HG03045 (cell line): ENCODE measurements around the gene MBNL1.

Experiments
- ATAC-seq: cut with Tn5 transposase; IDR thresholded peaks from one replicate; pipeline ENCODE4 v1.9.1; 2021; ENCODE audit warnings: mild to moderate bottlenecking, moderate library complexity; ENCODE audit not compliant: unreplicated experiment

The MBNL1 gene

DNA sequence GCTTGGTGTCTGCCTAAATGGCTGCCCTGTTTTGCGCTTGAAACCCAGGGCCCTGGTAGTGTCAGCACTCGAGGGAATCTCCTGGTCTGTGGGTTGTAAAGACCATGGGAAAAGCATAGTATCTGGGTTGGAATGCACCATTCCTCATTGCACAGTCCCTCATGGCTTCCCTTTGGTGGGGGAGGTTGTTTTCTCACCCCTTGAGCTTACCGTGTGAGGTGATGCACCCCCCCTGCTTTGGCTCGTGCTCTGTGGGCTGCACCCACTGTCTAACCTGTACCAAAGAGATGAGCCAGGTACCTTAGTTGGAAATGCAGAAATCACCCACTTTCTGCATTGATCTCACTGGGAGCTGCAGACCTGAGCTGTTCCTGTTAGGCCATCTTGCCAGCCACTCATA, 104.7 kb downstream of the MBNL1 start:
- no peak for ATAC-seq

DNA sequence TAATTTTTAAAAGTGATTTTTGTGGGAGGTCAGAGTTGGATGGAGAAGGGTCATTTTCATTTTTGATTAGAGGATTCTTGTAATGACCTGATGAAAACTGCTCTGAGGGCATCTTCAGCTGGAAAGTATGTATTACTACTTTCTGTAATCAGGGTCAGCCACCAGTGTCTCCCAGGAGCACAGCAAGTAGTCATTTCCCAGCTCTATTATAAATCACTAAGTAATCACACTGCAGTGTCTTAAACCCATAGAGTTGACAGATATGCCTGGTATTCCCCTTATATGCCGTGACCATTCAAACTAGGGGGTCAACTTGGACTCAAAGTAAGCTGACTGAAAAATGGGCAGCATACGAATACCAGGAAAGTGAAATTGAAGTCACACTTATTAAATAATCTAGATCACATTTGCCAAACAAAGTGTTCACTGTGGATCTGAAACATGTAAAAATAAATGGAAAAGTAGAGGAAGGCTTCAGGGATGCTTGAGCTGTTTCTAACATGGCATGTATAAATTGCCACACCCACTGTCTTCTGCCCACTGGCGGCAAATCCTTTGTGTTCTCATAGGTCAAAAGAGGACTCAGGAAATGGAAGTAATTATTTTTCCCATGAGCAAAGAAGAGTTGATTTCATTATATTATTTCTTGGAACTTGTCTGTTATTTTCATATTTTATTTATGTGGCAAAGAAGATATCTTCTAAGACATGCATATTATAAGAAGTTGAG, 105.7 kb downstream of the MBNL1 start:
- peak; percentile 41 for ATAC-seq

DNA sequence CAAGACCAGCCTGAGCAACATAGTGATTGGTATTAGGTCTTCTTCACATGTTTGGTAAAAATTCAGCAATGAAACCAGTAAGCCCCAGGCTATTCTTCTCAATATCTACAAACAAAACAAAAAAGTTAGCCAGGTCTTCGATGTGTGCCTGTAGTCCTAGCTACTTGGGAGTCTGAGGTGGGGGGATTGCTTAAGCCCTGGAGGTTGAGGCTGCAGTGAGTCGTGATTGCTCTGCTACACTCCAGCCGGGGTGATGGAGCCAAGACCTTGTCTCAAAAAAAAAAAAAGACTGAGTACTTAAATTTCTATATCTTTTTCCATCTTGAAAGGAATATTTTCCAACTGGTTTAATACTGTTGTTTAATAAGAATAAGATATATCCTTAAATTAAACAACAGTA, 106.8 kb downstream of the MBNL1 start:
- no peak for ATAC-seq

DNA sequence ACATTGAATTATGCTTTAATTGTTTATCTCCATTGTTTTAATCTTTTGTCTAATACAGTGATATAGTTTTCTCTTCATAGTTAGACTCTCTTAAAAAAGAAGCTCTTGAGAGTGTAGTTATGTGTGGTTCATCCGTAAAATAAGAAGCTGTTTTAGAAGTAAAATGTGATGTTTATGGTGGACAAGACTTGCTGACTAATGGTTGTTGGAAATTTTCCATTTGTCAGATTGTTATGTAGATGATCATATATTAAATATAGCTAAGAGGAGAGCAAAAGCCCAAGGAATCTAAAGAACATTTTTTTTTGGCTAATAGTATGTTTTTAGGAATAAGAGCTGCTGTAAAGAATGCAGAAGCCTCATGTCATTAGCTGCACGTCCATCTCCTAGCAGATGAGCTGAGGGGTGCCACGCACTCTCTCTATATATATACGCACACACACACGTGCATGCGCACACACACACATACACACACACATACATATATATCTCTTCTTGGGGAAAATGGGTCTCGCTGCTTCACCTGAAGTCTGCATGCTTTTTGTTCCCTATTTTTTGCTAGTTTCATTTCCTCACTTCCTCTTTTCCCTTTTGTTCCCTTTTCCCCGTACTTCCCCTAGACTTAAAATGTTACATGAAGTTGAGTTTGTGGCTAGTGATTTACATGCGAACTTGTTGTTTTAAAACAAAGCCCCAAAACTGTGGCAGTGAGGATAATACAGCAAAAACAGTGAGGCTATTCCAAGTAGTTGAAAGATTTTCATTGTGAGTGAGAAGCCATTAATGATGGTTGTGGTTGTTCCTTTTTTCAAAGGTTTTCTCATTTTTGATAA, 107.8 kb downstream of the MBNL1 start:
- peak; percentile 78 for ATAC-seq

DNA sequence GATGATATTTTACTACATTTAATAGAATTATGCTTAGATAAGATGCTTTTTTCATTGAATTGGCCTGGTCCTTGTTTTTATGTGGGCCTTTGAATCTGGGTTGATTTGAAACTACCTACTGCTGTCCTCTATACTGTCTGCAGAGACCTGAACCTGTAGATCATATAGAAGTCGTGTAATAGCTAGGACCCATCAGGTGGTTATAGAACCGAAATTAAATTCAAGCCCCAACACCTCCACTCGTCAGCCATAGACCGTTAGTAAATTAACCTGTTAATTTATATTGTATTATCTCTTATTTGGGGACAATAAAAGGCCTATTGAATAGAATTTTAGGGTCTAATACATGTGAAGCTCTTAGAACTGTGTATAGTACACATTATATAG, 108.4 kb downstream of the MBNL1 start:
- peak; percentile 23 for ATAC-seq

DNA sequence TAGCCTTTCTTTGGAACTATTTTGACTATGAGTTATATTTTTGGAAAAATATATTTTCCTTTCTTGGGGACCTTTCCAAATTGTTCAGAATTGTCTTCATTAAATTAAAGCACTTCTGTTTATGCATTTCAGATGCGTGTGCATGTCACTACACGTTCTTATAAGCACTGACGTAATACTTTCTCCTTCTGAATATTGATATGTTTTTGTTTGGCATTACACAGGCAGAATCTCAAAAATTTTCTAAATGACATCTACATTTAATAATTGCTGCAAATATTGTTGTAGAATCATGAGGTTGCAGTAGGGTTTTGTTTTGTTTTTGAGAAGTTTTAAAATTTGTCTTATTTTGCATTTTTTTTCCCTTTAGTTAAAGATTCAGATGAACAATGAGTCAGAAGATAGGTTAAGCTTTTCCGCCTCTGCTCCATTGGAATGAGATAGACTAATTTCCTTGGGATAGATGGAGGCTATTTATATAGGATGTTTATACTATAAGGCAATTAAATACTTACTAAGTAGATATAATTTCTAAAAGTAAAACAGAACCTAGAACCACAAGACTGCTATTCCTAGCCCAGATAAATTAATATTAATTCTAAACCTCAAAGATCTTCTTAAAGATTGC, 110.8 kb downstream of the MBNL1 start:
- no peak for ATAC-seq

DNA sequence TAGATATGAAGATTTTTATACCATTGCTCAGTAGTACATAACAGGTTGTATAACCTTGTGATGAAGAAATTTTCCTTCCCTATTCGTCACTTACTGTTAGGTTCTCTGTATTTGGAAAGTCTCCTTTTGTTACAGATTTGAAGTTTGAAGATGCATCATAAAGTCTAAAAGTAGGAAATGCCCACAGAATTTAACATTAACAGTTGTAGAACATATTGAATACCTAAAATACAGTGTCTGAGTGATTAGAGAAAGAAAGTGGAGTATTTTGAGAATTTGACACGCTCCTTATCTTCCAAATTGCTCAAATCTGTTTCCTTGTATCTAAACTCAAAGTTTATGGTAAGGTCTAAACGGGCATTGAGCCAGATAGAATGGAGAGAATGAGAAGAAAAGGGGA, 111.3 kb downstream of the MBNL1 start:
- no peak for ATAC-seq

DNA sequence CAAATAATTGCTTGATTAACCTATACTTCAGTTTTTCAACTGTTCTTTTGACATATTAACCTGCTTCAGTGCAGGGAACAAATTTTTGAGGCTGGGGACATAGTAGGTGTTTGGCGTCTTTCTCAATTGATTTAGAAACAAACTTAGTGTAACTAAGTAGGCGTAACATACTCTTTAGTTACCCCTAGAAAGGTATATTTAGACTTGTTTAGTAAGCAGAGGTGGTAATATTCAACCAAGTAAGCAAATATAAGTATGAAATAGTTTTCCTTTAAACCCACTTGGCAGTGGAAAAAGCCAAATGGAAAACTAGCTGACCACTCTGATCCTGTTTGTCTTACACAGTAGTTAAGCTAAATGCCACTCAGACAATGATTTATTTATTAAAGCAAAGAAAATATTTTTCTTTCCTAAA, 113.2 kb downstream of the MBNL1 start:
- ATAC-seq, result no peak

DNA sequence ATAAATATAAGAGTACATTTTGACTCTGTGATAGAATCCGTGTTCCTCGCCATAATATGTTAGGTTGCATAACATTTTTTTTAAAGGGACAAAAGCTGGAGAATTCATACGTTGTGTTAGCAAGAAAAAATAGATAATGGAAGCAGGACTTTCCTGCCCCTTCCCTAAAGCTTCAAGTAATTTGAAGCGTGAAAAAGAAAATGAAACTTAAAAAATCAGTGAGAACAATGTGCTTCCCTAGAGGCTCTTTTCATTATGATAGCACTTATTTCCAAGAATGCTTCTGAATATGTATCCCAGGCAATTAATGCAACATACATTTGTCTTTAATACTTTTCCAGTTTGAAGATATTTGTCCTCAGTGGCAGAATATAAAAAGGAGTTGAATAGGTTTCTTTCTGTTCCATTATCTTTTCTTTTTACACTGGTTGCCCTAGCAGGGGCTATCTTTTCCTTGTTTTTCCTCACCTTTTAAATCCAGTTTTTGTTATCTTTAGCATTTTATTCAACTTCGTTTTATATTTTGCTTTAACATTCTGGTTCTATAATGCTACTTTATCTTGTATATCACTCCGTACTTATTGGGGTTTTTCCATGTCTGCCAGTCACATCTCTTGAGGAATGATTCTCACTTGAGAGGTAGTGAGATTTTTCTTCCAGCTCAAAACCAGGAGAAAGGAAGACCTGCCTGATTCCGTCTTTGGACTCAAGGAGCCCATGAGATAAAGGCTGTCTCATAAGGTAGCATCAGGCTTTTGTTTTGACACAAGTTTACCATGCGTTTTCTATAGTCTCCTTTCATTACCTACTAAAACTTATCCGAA, 113.8 kb downstream of the MBNL1 start:
- ATAC-seq, result no peak

DNA sequence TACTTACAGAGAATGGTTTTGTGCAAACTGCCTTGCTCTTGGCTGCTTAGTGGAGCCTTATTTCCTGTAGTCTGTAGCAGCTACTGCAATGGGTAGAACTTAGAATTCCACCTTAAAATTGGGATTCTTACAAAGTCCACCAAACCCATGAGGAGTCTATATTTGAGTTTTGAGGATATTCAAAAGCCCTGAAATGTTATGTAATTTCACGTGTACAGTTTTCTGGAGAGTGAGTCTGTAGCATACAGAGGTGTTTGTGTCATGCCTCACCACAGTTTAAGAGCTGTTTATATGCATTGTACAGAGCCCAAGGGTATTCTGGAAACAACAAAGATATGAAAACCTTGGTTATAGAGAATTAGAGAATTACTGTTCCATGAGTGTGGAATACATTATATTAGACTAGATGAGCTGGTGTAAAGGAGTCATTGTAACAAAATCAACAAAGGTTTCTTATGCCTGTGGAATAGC, 114.4 kb downstream of the MBNL1 start:
- no peak for ATAC-seq

DNA sequence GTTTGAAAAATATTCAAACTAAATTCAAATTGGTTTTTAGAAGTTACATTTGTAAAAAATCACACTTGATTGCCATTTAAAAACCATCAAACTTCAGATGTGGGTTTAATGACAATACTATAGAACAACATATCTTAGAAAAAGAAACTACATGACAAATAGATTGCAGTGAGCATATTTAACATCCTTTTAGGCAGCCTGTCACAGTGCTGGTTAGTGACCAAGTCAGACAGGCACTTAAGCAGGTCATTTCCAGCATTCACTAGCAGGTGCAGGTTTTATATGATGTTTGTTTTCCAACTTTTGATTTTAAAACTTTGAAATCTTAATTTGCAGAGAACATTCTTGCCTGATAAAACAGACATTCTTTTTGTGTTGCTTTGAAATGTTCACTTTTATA, 115.7 kb downstream of the MBNL1 start:
- ATAC-seq, result no peak

DNA sequence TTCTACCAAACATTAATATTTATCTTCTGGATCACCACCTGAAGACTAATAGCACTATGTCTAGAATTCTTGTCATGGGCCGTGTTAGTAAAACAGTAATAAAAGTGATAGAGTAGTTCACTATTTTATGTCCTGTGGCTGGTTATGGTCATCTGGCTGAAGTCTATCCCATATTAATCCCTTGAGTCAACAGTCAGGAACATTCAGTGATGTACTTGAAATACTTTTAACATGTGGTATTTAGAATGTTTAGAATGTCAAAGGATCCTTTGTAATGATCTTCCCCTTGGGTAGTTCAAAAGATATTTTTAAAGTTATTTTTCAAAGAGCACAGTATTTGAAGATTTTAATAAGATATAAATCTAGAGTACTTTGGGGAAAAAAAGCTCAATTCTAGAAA, 117.0 kb downstream of the MBNL1 start:
- no peak for ATAC-seq

DNA sequence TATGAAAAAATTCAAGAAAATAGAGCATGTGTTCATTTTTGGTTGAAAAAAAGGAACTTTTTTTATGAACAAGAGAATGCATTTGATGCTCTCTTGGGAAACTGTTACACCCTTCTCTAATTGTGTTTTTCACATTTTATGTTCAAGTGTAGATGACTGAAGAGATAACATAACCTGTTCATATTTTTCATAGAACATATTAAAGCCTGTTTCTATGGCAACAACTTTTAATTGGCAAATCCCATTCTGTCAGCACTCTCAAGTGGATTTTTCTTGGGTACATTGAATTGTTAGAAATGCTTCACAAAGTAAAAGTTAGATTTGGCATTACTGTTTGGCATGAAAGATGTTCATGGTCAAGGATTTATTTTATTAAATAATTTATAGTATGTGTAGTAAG, 117.5 kb downstream of the MBNL1 start:
- no peak for ATAC-seq

DNA sequence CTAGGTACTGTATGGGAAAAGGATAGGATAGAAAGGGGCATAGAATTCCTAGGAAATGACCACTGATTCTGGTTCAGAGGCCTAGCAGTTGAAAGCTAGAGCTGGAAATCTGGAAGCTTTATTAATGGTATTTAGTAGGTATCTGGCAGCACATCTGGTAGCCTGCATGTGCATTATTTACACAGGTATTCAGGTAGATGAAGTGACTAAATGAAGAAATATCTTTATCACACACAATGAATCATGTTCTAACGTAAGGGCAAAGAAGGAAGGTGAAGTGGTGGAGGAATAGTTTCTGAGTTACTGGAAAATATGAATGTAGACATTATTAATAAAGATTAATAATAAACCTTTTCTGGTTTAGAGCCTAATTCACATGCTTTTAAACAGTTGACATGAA, 119.9 kb downstream of the MBNL1 start:
- ATAC-seq, result no peak

DNA sequence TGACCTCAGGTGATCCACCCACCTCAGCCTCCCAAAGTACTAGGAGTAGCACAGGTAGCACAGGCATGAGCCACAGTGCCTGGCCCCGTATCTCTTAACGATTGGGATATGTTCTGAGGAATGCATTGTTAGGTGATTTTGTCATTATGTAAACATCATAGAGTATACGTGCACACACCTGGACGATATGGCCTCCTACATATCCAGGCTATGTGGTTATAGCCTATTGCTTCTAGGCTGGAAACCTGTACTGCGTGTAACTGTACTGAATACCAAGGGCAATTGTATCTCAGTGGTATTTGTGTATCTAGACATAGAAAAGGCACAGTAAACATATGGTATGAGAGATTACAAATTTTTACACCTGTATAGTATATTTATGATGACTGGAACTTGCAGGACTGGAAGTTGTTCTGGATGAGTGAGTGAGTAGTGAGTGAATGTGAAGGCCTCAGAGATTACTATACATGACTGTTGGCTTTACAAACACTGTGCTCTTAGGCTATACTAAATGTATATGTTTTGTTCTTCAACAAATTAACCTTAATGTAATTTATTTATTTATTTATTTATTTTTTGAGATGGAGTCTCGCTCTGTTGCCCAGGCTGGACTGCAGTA, 120.7 kb downstream of the MBNL1 start:
- ATAC-seq, result no peak

DNA sequence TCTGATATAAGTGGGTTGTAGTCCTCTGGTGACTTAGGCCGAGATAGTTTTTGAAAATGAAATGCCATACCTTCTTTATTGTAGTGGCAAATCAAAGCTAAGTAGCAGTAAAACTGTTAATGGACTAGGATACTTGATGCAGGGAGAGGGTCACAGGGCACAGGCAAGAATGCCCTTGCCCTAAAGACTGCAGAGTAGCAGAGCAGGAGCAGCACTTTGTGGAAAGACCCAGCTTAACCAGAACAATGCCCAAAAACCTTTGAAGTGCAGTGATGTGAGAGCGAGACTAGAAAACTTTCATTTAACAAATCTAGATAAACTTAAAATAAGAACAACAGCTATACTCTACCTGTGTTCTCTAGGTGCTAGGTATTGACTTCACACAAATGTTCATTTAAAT, 121.9 kb downstream of the MBNL1 start:
- ATAC-seq, result no peak

DNA sequence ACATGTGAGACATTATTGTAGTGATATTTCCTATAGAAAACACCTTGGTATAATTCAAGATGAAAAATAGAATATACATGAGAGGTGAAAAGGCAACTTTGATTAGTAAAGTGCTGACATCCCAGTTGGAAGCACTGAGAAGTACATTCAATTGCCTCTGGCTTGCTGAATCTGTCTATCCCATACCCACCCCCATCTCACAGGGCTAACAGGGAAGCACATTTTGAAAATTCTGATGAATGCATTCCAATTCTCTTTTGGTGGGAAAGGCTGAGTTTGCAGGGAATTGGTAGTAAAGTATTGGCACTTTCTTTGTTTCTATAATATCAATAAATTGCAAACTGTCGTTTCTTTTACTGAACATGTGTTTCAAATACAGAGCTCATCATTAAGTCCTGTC, 122.9 kb downstream of the MBNL1 start:
- no peak for ATAC-seq

DNA sequence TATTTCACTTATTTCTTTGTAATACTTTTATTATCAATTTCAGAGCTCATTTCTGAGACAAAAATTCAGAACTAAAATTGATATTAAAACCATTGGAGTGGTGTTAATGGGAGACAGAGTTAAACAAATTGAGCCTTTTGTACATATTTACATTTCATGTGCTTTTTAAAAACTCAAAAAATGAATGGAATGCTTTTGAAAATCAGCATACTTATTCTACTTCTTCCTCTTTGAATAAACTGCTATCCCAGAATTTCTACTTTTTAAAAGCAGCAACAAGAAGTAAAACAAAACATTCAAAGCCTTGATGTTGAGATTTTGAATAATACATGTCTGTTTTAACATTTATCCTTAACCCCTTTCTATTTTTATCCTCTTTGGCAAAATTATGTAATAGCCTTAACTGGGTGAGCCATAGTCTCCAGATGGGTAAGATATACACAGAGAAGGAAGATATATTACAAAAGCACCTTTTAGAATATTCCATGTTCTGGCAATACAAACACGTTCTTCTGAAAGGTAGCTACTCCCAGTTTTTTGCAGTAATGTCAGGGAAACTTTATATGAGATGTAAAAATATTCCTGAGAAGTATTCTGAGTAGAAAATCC, 123.6 kb downstream of the MBNL1 start:
- no peak for ATAC-seq

DNA sequence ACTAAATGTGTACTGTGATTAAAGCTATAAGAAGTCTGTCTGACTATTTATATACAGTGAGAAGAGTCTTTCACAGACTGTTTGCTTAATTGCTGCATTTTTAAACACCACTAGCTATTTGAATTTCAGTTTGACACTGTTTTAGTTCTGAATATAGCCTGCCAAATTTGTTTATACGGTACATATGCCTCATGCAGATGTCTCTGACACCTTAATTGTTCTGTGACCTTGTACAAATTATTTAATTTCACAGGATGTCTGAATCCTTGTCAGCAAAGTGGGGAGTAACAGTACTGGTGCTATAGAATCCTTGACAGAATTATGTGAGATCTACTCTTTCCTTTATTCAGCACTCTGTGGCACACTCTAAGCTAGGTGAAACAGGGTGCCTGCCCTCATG, 125.5 kb downstream of the MBNL1 start:
- ATAC-seq, result no peak

DNA sequence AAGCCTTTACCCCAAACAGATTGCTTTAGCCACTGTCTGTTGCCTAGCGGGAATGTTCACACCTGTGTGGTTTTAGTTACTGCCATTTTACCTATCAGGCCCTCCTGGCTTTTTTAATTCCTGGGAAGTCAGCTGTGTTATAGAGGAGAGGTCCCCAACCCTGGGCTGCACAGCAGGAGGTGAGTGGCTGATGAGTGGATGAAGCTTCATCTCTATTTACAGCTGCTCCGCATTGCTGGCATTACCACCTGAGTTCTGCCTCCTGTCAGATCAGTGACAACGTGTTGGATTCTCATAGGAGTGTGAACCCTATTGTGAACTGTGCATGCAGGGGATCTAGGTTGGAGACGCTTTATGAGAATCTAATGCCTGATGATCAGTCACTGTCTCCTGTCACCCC, 127.0 kb downstream of the MBNL1 start:
- no peak for ATAC-seq
